ENCODE results near the gene MTG1. TPM values are rescaled to one million over a fixed set of nuclear protein-coding genes. Genes with fewer than 3 reads are reported as not detected.
"Not testable (repeated sequence)": the region's sequence is repeated elsewhere in the genome, so short reads cannot be mapped to it uniquely, and the experiment has no call there.

Gene MTG1
- total RNA-seq, 1 donor from 2014 or later = 90.5 TPM

DNA sequence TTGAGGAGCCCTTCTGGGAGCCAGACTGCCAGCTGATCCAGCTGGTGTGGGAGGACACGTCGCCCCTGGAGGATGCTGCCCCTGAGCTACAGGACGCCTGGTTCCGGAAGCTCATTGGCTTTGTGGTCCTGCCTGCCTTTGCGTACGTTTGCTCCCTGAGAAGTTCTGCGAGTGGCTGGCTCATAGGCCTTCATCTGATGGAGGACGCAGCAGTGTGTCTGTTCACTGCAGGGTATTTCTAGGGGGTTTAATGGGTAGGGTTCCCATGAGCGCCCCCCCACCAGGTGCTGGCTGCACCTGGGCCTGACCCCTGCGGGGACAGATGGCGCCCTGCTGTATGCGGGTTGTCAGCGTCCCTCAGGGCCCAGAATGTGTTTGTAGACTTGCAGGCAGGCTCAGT, 9.9 kb upstream of the MTG1 start:
- Mint-ChIP-seq H3K36me3 (peaks cover 18% of the 10 kb centered on the region), H3K9me3 (no peaks in the 10 kb centered on the region), H3K27me3 (ENCODE audit: low read depth) (no peaks in the 10 kb centered on the region), H3K27ac (no peak overlapping the region), H3K4me1 (no peaks in the 10 kb centered on the region), H3K4me3 (no peak overlapping the region)
- TF ChIP-seq, protein P1, sequence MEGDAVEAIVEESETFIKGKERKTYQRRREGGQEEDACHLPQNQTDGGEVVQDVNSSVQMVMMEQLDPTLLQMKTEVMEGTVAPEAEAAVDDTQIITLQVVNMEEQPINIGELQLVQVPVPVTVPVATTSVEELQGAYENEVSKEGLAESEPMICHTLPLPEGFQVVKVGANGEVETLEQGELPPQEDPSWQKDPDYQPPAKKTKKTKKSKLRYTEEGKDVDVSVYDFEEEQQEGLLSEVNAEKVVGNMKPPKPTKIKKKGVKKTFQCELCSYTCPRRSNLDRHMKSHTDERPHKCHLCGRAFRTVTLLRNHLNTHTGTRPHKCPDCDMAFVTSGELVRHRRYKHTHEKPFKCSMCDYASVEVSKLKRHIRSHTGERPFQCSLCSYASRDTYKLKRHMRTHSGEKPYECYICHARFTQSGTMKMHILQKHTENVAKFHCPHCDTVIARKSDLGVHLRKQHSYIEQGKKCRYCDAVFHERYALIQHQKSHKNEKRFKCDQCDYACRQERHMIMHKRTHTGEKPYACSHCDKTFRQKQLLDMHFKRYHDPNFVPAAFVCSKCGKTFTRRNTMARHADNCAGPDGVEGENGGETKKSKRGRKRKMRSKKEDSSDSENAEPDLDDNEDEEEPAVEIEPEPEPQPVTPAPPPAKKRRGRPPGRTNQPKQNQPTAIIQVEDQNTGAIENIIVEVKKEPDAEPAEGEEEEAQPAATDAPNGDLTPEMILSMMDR (IDR thresholded peaks at IDR 0.05; ENCODE audit: unreplicated experiment) = no peak
- DNase-seq (ENCODE audit: low spot score in 2 of 2, unreplicated experiment in 2 of 2) = no peak

DNA sequence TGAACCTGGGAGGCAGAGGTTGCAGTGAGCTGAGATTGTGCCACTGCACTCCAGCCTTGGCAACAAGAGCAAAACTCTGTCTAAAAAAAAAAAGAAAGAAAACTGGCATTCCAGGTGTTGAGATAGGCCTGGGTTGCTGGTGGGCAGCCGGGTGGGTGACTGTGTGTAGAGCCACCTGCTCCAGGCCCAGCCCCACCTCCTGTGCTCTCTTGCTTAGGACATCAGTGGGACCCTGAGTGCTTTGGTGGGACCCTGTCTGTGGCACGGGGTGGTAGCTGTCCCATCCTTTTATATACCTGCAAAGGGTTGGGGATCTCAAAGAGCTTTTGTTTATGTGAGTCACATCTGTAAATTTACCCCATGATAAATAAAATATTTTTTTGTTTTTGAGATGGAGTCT, 8.7 kb upstream of the MTG1 start:
- Mint-ChIP-seq H3K27ac (no peak overlapping the region), H3K9me3 (no peaks in the 10 kb centered on the region), H3K4me3 (no peak overlapping the region), H3K36me3 (peaks cover 20% of the 10 kb centered on the region), H3K4me1 (no peaks in the 10 kb centered on the region), H3K27me3 (ENCODE audit: low read depth) (no peaks in the 10 kb centered on the region)
- DNase-seq (ENCODE audit: low spot score in 2 of 2, unreplicated experiment in 2 of 2) = no peak
- TF ChIP-seq, protein P1 (IDR thresholded peaks at IDR 0.05; ENCODE audit: unreplicated experiment) = no peak

DNA sequence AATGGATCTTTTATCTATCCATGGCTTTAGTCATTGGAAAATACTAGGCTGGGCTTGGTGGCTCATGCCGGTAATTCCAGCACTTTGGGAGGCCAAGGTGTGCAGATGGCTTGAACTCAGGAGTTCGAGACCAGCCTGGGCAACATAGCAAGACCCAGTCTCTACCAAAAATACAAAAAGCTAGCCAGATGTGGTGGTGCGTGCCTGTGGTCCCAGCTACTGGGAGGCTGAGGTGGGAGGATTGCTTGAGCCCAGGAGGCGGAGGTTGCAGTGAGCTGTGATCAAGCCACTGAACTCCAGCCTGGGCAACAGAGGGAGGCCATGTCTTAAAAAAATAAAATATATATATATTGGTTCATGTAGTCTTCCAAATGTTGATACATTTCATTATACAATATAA, 7.0 kb upstream of the MTG1 start:
- H3K27ac Mint-ChIP-seq; H3K4me1 Mint-ChIP-seq; H3K4me3 Mint-ChIP-seq; H3K27me3 Mint-ChIP-seq (ENCODE audit: low read depth); H3K9me3 Mint-ChIP-seq; DNase-seq (ENCODE audit: low spot score in 2 of 2, unreplicated experiment in 2 of 2): not testable (repeated sequence)
- H3K36me3 Mint-ChIP-seq = peaks cover 18% of the 10 kb centered on the region

DNA sequence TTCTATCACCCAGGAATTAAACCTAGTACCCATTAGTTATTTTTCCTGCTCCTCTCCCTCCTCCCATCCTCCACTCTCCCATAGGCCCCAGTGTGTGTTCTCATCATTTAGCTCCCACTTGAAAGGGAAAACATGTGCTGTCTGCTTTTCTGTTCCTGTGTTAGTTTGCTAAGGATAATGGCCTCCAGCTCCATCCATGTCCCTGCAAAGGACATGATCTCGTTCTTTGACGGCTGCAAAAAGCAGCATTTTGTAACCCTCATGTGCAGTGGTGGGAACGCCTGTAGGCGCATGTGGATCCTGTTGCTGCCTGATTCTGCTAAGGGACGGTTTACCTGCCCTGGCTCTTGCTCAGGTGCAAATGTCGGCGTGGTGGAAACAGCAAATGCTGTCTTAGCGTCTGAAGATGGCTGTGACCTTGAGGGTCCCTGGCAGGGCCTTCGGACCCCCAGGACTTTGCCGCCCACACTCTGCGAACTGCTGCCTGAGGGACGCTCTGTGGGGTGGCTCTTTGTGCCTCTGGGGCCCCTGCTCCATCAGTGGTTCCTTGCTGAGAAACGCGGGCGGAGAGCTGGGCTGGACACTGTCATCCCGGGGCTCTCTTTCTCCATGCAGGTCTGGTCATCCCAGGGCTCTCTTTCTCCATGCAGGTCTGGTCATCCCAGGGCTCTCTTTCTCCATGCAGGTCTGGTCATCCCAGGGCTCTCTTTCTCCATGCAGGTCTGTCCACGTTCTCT, 5.6 kb upstream of the MTG1 start:
- DNase-seq (ENCODE audit: low spot score in 2 of 2, unreplicated experiment in 2 of 2) = peak in 1 of 2 experiments; percentile 22
- Mint-ChIP-seq H3K27me3 (ENCODE audit: low read depth) (no peaks in the 10 kb centered on the region), H3K4me3 (no peak overlapping the region), H3K27ac (no peak overlapping the region), H3K9me3 (no peaks in the 10 kb centered on the region), H3K36me3 (peaks cover 15% of the 10 kb centered on the region), H3K4me1 (no peaks in the 10 kb centered on the region)
- TF ChIP-seq, protein P1 (IDR thresholded peaks at IDR 0.05; ENCODE audit: unreplicated experiment) = no peak

DNA sequence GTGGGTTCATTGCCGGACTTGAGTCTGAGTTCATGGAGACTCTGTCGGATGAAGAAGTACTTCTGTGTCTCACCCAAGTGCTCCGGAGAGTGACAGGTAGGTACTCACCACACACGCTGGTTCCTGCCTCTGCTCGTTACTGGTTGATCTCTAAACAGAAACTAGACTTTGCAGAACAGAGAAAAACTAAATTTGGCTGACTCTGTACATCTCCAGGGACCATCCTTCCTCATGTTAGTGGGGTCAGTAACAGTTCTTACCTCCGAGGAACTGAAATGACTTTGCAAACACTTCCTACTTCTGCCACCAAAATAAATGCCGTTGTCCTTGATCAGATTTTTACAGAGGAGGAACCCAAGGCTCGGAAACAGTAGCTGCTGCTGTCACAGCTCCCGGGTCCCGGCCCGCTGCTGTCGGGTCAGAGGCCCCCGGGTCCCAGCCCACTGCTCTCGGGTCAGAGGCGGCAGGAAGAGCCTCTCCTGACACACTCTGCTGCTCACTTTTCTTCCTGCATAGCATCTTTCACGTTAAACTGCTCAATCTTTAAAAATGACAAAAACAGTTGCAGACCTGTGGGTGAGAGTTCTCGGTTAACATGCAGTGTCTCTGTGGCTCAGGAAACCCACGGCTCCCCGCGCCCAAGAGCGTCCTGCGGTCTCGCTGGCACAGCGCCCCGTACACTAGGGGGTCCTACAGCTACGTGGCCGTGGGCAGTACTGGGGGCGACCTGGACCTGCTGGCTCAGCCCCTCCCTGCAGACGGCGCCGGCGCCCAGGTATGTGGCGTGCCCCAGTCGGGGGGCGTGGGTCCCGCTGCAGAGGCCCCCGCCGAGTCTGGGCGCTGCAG, 4.8 kb upstream of the MTG1 start:
- H3K27me3 Mint-ChIP-seq (ENCODE audit: low read depth) = no peaks in the 10 kb centered on the region
- no peak overlapping the region for H3K4me3 Mint-ChIP-seq
- no peaks in the 10 kb centered on the region for H3K9me3 Mint-ChIP-seq
- H3K27ac Mint-ChIP-seq = no peak overlapping the region
- peaks cover 14% of the 10 kb centered on the region for H3K36me3 Mint-ChIP-seq
- TF ChIP-seq, protein P1 (IDR thresholded peaks at IDR 0.05; ENCODE audit: unreplicated experiment) = no peak
- DNase-seq (ENCODE audit: low spot score in 2 of 2, unreplicated experiment in 2 of 2) = peak in 1 of 2 experiments; percentile 29
- H3K4me1 Mint-ChIP-seq = peaks cover 2% of the 10 kb centered on the region
